G401 (cell line): Measurements from ENCODE around the gene DPM3. TPM values are rescaled to one million over a fixed set of nuclear protein-coding genes. Genes with fewer than 3 reads are reported as not detected.
"Not testable (repeated sequence)": the region's sequence is repeated elsewhere in the genome, so short reads cannot be mapped to it uniquely, and the experiment has no call there.

Source experiments
- DNase-seq: peaks from one replicate; pipeline ENCODE4 v3.0.0-alpha.2; 2015; ENCODE audit warnings: low spot score
- in situ Hi-C: cut with HindIII; loops from 2 replicates; pipeline ENCODE4 v1.10.0; 2016; ENCODE audit warnings: low sequenced_read_pairs, mixed read lengths
- total RNA-seq: library from RNA; depleted of rRNA; stranded (reverse); fragments of >200 nt; shearing (Covaris generic); gene quantifications from 2 replicates; pipeline ENCODE4 v1.2.3, GENCODE V29; 2014

DPM3 gene
- total RNA-seq, 1 experiment from 2014 or later, result 83.3 TPM

GRCh38 chr1:155176544-155177071 lies 36.3 kb upstream of the DPM3 start:
- peak; percentile 90 for DNase-seq
- in situ Hi-C loops, result no loop called here

GRCh38 chr1:155175927-155176371 lies 35.6 kb upstream of the DPM3 start:
- in situ Hi-C loops, result no loop called here
- DNase-seq, result no peak

- DNase-seq, result peak; percentile 47
- in situ Hi-C loops, result no loop called here
Observed at GRCh38 chr1:155175281-155175926, 35.1 kb upstream of the DPM3 start.

- DNase-seq, result peak; percentile 78
- in situ Hi-C loops, result no loop called here
Observed at GRCh38 chr1:155174324-155175280, 34.3 kb upstream of the DPM3 start.

- in situ Hi-C loops, result no loop called here
- DNase-seq, result peak; percentile 75
Observed at GRCh38 chr1:155173478-155174323, 33.4 kb upstream of the DPM3 start, which contains the start of gene TRIM46. Gene TRIM46 (plus strand): TSS chr1:155173849. CDS start chr1:155173967, 118 bp downstream.

GRCh38 chr1:155172732-155173477 lies 32.6 kb upstream of the DPM3 start, which contains the start of gene KRTCAP2:
Gene KRTCAP2 (minus strand): TSS chr1:155173304. CDS start chr1:155173224, 80 bp downstream.
- peak; percentile 96 for DNase-seq
- in situ Hi-C loops, result no loop called here

GRCh38 chr1:155171836-155172731 lies 31.8 kb upstream of the DPM3 start:
- no peak for DNase-seq
- in situ Hi-C loops, result no loop called here

- no peak for DNase-seq
Observed at GRCh38 chr1:155170806-155171205, 30.5 kb upstream of the DPM3 start.

GRCh38 chr1:155170101-155170785 lies 29.9 kb upstream of the DPM3 start:
- in situ Hi-C loops, result no loop called here
- no peak for DNase-seq

More at GRCh38 chr1:155170806-155171205, 30.5 kb upstream of the DPM3 start:
- in situ Hi-C loops, result no loop called here

GRCh38 chr1:155169541-155169940 lies 29.2 kb upstream of the DPM3 start:
- in situ Hi-C loops, result no loop called here
- DNase-seq, result no peak

- DNase-seq, result no peak
- in situ Hi-C loops, result no loop called here
Observed at GRCh38 chr1:155168456-155169210, 28.3 kb upstream of the DPM3 start.

GRCh38 chr1:155168105-155168445 lies 27.7 kb upstream of the DPM3 start:
- DNase-seq, in situ Hi-C loops: not testable (repeated sequence)

GRCh38 chr1:155167166-155168104 lies 27.1 kb upstream of the DPM3 start:
- in situ Hi-C loops, result no loop called here
- DNase-seq, result peak; percentile 92

GRCh38 chr1:155166471-155167165 lies 26.3 kb upstream of the DPM3 start:
- no peak for DNase-seq
- in situ Hi-C loops, result no loop called here

- no peak for DNase-seq
- in situ Hi-C loops, result no loop called here
Observed at GRCh38 chr1:155166051-155166470, 25.7 kb upstream of the DPM3 start.
